HG02610 (cell line): ENCODE data around the gene ZPLD1.

Experiments used
- ATAC-seq: cut with Tn5 transposase; IDR thresholded peaks from one replicate; pipeline ENCODE4 v1.9.1; 2021; ENCODE audit warnings: mild to moderate bottlenecking, moderate library complexity; ENCODE audit not compliant: unreplicated experiment

Gene ZPLD1

GRCh38 chr3:102521246-102521645 lies 86.4 kb downstream of the ZPLD1 start:
- no peak for ATAC-seq

GRCh38 chr3:102525624-102526023 lies 90.8 kb downstream of the ZPLD1 start:
- ATAC-seq: peak; percentile 84

GRCh38 chr3:102526865-102527264 lies 92.0 kb downstream of the ZPLD1 start:
- ATAC-seq: no peak

GRCh38 chr3:102528727-102529126 lies 93.9 kb downstream of the ZPLD1 start:
- no peak for ATAC-seq
